Osteocyte (in vitro differentiated cells): ENCODE measurements around the gene BPI. TPM values are rescaled to one million over a fixed set of nuclear protein-coding genes. Genes with fewer than 3 reads are reported as not detected.
A peak's percentile ranks its signal among the peaks of the same experiment; 100 is the strongest.

Source experiments
- DNase-seq: peaks from one replicate; pipeline ENCODE4 v3.0.0; 2021; ENCODE audit warnings: mixed read lengths; ENCODE audit not compliant: unreplicated experiment; ENCODE audit errors: extremely low spot score
- H3K27ac Mint-ChIP-seq: one replicate; pipeline ENCODE4 v1.8.0; 2021; ENCODE audit warnings: mild to moderate bottlenecking, mixed read lengths; ENCODE audit not compliant: unreplicated experiment
- H3K27me3 Mint-ChIP-seq: one replicate; pipeline ENCODE4 v1.8.0; 2021; ENCODE audit warnings: mixed read lengths; ENCODE audit not compliant: unreplicated experiment
- H3K36me3 Mint-ChIP-seq: one replicate; pipeline ENCODE4 v1.8.0; 2021; ENCODE audit warnings: mixed read lengths; ENCODE audit not compliant: unreplicated experiment
- H3K4me1 Mint-ChIP-seq: one replicate; pipeline ENCODE4 v1.8.0; 2021; ENCODE audit warnings: mixed read lengths; ENCODE audit not compliant: unreplicated experiment
- H3K4me3 Mint-ChIP-seq: one replicate; pipeline ENCODE4 v1.8.0; 2021; ENCODE audit warnings: mild to moderate bottlenecking, moderate library complexity, mixed read lengths; ENCODE audit not compliant: unreplicated experiment
- H3K9me3 Mint-ChIP-seq: one replicate; pipeline ENCODE4 v1.8.0; 2021; ENCODE audit warnings: mixed read lengths; ENCODE audit not compliant: unreplicated experiment
- CTCF ChIP-seq: fragments of 200-600 bp; sonication (generic); IDR thresholded peaks from 2 replicates; pipeline ENCODE4 v1.5.0; 2021; ENCODE audit warnings: antibody characterized with exemption, mild to moderate bottlenecking, moderate library complexity
- total RNA-seq: library from RNA; stranded (reverse); gene quantifications from 2 replicates; pipeline ENCODE4 v1.2.1, GENCODE V29; 2021

Gene BPI
- total RNA-seq, 1 donor from 2014 or later, result 8.5 TPM

GRCh38 chr20:38315290-38315966, 11.5 kb downstream of the BPI start:
- Mint-ChIP-seq H3K27me3 (peaks cover 9% of the 10 kb centered on the region), H3K4me1 (no peaks in the 10 kb centered on the region), H3K4me3 (no peak overlapping the region), H3K9me3 (no peaks in the 10 kb centered on the region), H3K36me3 (no peaks in the 10 kb centered on the region), H3K27ac (no peak overlapping the region)
- no peak for DNase-seq
- peak; percentile 51 for TF ChIP-seq CTCF

GRCh38 chr20:38316341-38316740, 12.4 kb downstream of the BPI start:
- Mint-ChIP-seq H3K9me3 (no peaks in the 10 kb centered on the region), H3K27ac (no peak overlapping the region), H3K36me3 (no peaks in the 10 kb centered on the region), H3K27me3 (peaks cover 9% of the 10 kb centered on the region), H3K4me1 (peaks cover 2% of the 10 kb centered on the region), H3K4me3 (no peak overlapping the region)
- DNase-seq, result no peak
- TF ChIP-seq CTCF, result no peak

GRCh38 chr20:38317422-38317821, 13.5 kb downstream of the BPI start:
- DNase-seq, result no peak
- Mint-ChIP-seq H3K27me3 (peaks cover 3% of the 10 kb centered on the region), H3K4me1 (peaks cover 7% of the 10 kb centered on the region), H3K4me3 (no peak overlapping the region), H3K36me3 (no peaks in the 10 kb centered on the region), H3K9me3 (no peaks in the 10 kb centered on the region), H3K27ac (no peak overlapping the region)
- TF ChIP-seq CTCF, result no peak

GRCh38 chr20:38320221-38320620, 16.3 kb downstream of the BPI start:
- no peak overlapping the region for H3K27ac Mint-ChIP-seq
- TF ChIP-seq CTCF, result no peak
- peaks cover 7% of the 10 kb centered on the region for H3K4me1 Mint-ChIP-seq
- no peaks in the 10 kb centered on the region for H3K9me3 Mint-ChIP-seq
- H3K4me3 Mint-ChIP-seq, result no peak overlapping the region
- no peaks in the 10 kb centered on the region for H3K27me3 Mint-ChIP-seq
- DNase-seq, result no peak
- H3K36me3 Mint-ChIP-seq, result no peaks in the 10 kb centered on the region

GRCh38 chr20:38321959-38322598, 18.1 kb downstream of the BPI start:
- H3K4me3 Mint-ChIP-seq, result no peak overlapping the region
- DNase-seq, result no peak
- H3K4me1 Mint-ChIP-seq, result peaks cover 7% of the 10 kb centered on the region
- TF ChIP-seq CTCF, result peak; percentile 84
- H3K27me3 Mint-ChIP-seq, result no peaks in the 10 kb centered on the region
- no peak overlapping the region for H3K27ac Mint-ChIP-seq
- peaks cover 1% of the 10 kb centered on the region for H3K36me3 Mint-ChIP-seq
- no peaks in the 10 kb centered on the region for H3K9me3 Mint-ChIP-seq
